Measurements from ENCODE around the gene TPST2. TPM values are rescaled to one million over a fixed set of nuclear protein-coding genes. Genes with fewer than 3 reads are reported as not detected.

TPST2 gene
- total RNA-seq, 1 experiment from 2014 or later: 11.8 TPM

DNA sequence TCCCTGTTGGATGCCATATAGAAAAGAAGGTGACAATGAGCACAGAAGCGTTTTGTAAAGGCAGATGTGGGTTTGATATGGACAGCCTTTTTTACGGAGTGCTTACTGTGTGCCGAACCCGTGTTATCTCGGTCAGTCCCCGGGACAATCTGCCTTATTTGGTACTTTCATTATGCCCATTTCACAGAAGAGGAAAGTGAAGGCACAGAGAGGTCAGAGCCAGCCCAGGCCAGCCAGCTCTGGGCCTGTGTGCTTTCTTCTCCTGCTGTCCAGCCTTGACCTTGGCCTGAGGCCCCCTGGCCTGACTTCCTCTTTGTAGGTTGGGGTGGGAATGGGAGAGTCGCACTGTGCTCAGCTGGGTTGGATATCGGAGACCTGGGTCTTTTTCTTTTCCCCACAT lies 28.5 kb upstream of the TPST2 start:
- TF ChIP-seq POLR2A (IDR thresholded peaks at IDR 0.05; ENCODE audit: borderline replicate concordance, extremely low read depth, insufficient read depth, insufficient read length): no peak
- TF ChIP-seq RAD21 (IDR thresholded peaks at IDR 0.05; ENCODE audit: low read depth): no peak
- no peak for TF ChIP-seq REST (IDR thresholded peaks at IDR 0.05; ENCODE audit: low read depth)
- TF ChIP-seq, protein P1, sequence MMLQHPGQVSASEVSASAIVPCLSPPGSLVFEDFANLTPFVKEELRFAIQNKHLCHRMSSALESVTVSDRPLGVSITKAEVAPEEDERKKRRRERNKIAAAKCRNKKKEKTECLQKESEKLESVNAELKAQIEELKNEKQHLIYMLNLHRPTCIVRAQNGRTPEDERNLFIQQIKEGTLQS (IDR thresholded peaks at IDR 0.05): no peak
- no peak for TF ChIP-seq CEBPB (IDR thresholded peaks at IDR 0.05; ENCODE audit: low read depth)
- no peak for TF ChIP-seq SP1 (IDR thresholded peaks at IDR 0.05; ENCODE audit: low read depth)
- no peak for TF ChIP-seq ZBTB33 (IDR thresholded peaks at IDR 0.05; ENCODE audit: extremely low read depth, insufficient replicate concordance, low read length)
- TF ChIP-seq TCF7L2 (IDR thresholded peaks at IDR 0.05; ENCODE audit: borderline replicate concordance, extremely low read depth, insufficient read depth, insufficient read length): no peak
- no peak for TF ChIP-seq YY1 (IDR thresholded peaks at IDR 0.05; ENCODE audit: extremely low read depth, insufficient replicate concordance, low read depth, low read length)
- TF ChIP-seq EZH2phosphoT487 (IDR thresholded peaks at IDR 0.05; ENCODE audit: borderline replicate concordance): no peak
- TF ChIP-seq ZNF274 (IDR thresholded peaks at IDR 0.05; ENCODE audit: low read depth, low read length): no peak
- no peak for TF ChIP-seq FOSL1 (IDR thresholded peaks at IDR 0.05; ENCODE audit: low read depth)
- TF ChIP-seq ELF1 (IDR thresholded peaks at IDR 0.05; ENCODE audit: borderline replicate concordance, low read depth): no peak
- TF ChIP-seq SRF (IDR thresholded peaks at IDR 0.05; ENCODE audit: low read depth): no peak
- no peak for TF ChIP-seq SIN3A (IDR thresholded peaks at IDR 0.05; ENCODE audit: low read depth)
- Histone ChIP-seq H3K9me2 (ENCODE audit: insufficient read depth) (no peaks in the 10 kb centered on the region), H3K27ac (ENCODE audit: low read depth, low read length) (no peak overlapping the region), H3K9me3 (ENCODE audit: control insufficient read depth in 1 of 2, insufficient read depth in 1 of 2, low read depth in 1 of 2, low read length in 2 of 2) (no peaks in the 10 kb centered on the region), H2AFZ (ENCODE audit: low read depth, low read length, poor library complexity, severe bottlenecking) (no peak overlapping the region), H3K36me3 (ENCODE audit: control insufficient read depth in 1 of 2, insufficient read depth in 2 of 2, low read length in 2 of 2) (no peaks in the 10 kb centered on the region), H3K79me2 (ENCODE audit: insufficient read depth, low read length) (no peaks in the 10 kb centered on the region), H3K4me3 (replicated peaks in 1 of 2; ENCODE audit: low read depth in 1 of 2, low read length in 2 of 2) (no peak overlapping the region), H3K9ac (ENCODE audit: low read length) (no peak overlapping the region), H3K4me2 (ENCODE audit: low read length) (no peak overlapping the region), H3K4me1 (ENCODE audit: control insufficient read depth in 1 of 2, insufficient read depth in 2 of 2, low read length in 2 of 2) (no peaks in the 10 kb centered on the region), H3K27me3 (ENCODE audit: insufficient read depth, low read length) (no peaks in the 10 kb centered on the region), H4K20me1 (ENCODE audit: insufficient read depth) (no peaks in the 10 kb centered on the region)
- RAD21 ChIA-PET (ENCODE audit: low non-redundant PET in 1 of 2, low total read pairs in 2 of 2, uncharacterized antibody in 2 of 2, unreplicated experiment in 2 of 2): no interaction called here
- CTCF ChIA-PET: no interaction called here
- POLR2A ChIA-PET: no interaction called here
- no TSS peak for BruUV-seq (replicated peaks)
- DNase-seq (ENCODE audit: low read depth, low spot score) (no peak), ATAC-seq (no peak)
- intact Hi-C loops (cut with micrococcal nuclease): no loop called here

Data from HCT116 (cell line).